Ovary (tissue), 3 donors: ENCODE results near the gene DDR1.

Source experiments
- POLR2A ChIP-seq: fragments of 450-650 bp; IDR thresholded peaks from one replicate; pipeline ENCODE4 v1.6.1; 2017; ENCODE audit warnings: antibody characterized with exemption, mild to moderate bottlenecking, moderate library complexity
- TF ChIP-seq, protein P1 (sequence below), 3 donors: fragments of 450-650 bp in 2 of 3; fragments of 200-600 bp in 1 of 3; IDR thresholded peaks; one replicate each; pipeline versions ENCODE4 v1.5.1 to v1.8.0; 2016 to 2022; ENCODE audit warnings: antibody characterized with exemption in 3 of 3, mild to moderate bottlenecking in 1 of 3
- donor health status: DM: no; HTN: no; CAD: no.

DNA sequence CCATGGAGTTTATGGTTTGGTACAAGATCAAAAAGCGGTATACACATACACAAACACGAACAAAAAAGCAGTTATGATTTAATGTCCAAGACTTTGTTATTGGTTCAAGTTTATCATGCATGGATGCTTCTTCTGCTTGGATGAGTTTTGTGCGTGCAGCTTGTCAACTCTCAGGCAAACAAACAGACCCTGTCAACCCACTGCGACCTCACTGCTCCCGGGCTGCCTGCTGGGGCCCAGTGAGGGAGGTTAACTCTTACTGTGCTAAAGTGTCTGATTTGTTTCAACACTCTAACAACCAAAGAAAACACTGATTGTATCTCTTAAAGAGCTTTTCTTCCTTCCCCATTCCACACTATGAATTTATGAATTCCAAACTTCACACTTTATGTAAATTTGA is 26.8 kb upstream of the DDR1 start:
- TF ChIP-seq, protein P1, sequence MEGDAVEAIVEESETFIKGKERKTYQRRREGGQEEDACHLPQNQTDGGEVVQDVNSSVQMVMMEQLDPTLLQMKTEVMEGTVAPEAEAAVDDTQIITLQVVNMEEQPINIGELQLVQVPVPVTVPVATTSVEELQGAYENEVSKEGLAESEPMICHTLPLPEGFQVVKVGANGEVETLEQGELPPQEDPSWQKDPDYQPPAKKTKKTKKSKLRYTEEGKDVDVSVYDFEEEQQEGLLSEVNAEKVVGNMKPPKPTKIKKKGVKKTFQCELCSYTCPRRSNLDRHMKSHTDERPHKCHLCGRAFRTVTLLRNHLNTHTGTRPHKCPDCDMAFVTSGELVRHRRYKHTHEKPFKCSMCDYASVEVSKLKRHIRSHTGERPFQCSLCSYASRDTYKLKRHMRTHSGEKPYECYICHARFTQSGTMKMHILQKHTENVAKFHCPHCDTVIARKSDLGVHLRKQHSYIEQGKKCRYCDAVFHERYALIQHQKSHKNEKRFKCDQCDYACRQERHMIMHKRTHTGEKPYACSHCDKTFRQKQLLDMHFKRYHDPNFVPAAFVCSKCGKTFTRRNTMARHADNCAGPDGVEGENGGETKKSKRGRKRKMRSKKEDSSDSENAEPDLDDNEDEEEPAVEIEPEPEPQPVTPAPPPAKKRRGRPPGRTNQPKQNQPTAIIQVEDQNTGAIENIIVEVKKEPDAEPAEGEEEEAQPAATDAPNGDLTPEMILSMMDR (IDR thresholded peaks at IDR 0.05) = no peak
- TF ChIP-seq POLR2A = no peak
